ENCODE results near the gene NFE2L2.
"Not testable (repeated sequence)": the region's sequence is repeated elsewhere in the genome, so short reads cannot be mapped to it uniquely, and the experiment has no call there.

NFE2L2 gene

DNA sequence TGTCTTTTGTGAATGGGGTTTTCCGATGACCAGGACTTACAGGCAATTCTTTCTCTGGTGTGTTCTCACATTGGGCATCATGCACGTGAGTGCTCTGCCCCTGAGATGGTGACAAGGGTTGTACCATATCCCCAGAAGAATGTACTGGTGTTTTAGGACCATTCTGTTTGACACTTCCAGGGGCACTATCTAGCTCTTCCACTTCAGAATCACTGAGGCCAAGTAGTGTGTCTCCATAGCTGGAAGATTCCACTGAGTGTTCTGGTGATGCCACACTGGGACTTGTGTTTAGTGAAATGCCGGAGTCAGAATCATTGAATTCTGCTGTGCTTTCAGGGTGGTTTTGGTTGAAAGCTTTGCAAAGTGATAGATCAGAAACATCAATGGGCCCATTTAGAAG lies 33.3 kb downstream of the NFE2L2 start:
- TF ChIP-seq, protein P1, sequence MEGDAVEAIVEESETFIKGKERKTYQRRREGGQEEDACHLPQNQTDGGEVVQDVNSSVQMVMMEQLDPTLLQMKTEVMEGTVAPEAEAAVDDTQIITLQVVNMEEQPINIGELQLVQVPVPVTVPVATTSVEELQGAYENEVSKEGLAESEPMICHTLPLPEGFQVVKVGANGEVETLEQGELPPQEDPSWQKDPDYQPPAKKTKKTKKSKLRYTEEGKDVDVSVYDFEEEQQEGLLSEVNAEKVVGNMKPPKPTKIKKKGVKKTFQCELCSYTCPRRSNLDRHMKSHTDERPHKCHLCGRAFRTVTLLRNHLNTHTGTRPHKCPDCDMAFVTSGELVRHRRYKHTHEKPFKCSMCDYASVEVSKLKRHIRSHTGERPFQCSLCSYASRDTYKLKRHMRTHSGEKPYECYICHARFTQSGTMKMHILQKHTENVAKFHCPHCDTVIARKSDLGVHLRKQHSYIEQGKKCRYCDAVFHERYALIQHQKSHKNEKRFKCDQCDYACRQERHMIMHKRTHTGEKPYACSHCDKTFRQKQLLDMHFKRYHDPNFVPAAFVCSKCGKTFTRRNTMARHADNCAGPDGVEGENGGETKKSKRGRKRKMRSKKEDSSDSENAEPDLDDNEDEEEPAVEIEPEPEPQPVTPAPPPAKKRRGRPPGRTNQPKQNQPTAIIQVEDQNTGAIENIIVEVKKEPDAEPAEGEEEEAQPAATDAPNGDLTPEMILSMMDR (IDR thresholded peaks at IDR 0.05; ENCODE audit: low read depth, low read length, missing control alignments) = no peak
- no peak for DNase-seq (ENCODE audit: extremely low read depth, low read depth)
- no peak overlapping the region for H3K4me3 ChIP-seq (replicated peaks; ENCODE audit: low read depth, low read length)

DNA sequence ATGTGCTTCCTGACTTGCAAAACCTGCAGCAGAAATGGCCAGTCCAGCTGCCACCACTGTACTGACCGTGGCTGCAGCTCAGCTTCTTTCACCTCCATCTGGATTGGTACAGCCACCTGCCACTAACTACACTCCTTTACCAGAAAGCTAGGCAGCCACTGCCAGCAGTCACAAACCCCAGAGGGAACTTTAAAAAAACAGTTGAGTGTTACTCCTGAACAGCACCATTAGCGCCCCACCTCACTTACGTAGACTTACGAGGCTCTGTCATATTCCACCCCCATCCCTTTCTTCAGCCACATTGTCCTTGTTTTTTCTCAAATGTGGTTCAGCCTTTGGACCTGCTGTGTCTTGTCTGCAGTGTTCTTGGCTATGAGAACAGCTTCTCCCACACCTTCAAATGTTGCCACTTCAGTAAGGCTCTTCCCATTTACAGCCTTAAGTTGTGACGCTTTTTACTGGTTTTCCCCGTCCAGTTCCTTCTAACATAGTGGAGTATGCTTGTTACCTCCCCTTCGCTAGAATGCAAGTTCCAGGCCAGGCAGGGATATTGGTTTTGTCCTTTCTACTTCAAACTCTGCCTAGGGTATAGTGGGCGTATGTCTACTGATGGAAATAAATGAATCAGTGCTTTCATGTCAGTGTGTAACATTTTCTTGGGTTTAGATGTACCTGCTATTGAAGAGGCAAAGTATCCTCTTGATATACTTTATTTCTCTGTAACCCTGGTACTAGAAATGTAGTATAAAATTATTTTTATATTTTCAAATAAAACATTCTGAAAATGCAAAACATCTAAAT lies 34.9 kb downstream of the NFE2L2 start:
- DNase-seq (ENCODE audit: extremely low read depth, low read depth) = no peak
- TF ChIP-seq, protein P1 (IDR thresholded peaks at IDR 0.05; ENCODE audit: low read depth, low read length, missing control alignments) = no peak

DNA sequence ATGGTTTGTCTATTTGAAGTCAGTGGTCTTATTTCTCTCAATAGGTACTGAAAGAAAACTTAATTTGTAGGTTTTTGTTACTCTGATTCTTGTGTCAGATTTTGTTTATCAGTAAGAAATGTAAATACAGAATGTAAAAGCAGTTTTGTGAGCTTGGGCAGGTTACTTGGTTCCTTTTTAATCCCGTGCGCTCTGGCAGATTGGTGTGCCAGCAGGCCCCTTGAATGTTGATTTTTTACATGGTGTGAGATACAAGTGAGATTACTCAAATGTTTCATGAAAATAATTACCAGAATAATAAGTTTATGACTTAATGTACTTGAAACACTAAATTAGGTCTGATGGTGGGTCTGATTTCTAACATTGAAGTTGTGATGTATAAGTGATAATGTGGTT lies 38.6 kb downstream of the NFE2L2 start:
- TF ChIP-seq, protein P1 (IDR thresholded peaks at IDR 0.05; ENCODE audit: low read depth, low read length, missing control alignments) = no peak
- H3K4me3 ChIP-seq (replicated peaks; ENCODE audit: low read depth, low read length) = no peak overlapping the region
- no peak for DNase-seq (ENCODE audit: extremely low read depth, low read depth)

More for the DNA sequence above, 34.9 kb downstream of the NFE2L2 start:
- H3K4me3 ChIP-seq (replicated peaks; ENCODE audit: low read depth, low read length) = no peak overlapping the region

DNA sequence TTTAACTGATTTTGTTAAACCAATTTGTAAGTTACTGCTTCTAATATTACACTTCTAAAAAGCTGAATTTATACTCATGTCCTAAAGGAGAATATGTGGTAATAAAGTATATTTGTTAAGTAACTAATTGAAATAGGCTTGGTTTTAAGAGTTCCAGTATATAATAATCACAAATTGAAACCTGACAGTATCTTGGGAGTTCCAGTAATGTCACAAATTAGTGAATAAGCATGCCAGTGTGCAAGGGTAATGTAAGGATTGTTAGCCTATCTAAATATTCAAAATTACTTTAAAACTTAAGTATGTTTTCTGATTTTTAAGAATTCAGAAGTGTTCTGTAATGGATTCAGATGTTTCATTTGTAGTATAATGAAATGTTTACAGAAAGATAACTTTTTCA lies 41.1 kb downstream of the NFE2L2 start:
- not testable (repeated sequence) for H3K4me3 ChIP-seq (replicated peaks; ENCODE audit: low read depth, low read length); DNase-seq (ENCODE audit: extremely low read depth, low read depth)

DNA sequence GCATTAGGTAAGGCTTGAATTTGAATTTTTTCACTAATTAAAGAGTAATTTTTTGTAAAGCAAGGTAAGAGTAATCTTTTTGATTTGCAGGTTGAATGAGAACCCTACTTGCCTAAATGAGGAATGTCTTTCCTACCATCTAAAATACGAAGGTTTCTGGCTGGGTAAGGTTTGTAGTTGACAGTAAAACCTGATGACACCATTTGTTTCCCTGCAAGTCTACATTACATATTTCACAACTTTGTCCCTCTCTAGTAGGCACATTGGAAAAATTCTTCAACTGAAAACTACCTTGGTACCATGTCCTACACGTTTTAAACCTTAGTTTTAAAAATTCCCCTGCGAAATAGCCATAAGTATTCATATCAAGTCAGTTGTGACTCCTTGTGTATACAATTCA lies 42.6 kb downstream of the NFE2L2 start:
- TF ChIP-seq, protein P1 (IDR thresholded peaks at IDR 0.05; ENCODE audit: low read depth, low read length, missing control alignments) = no peak
- no peak overlapping the region for H3K4me3 ChIP-seq (replicated peaks; ENCODE audit: low read depth, low read length)
- DNase-seq (ENCODE audit: extremely low read depth, low read depth) = no peak

DNA sequence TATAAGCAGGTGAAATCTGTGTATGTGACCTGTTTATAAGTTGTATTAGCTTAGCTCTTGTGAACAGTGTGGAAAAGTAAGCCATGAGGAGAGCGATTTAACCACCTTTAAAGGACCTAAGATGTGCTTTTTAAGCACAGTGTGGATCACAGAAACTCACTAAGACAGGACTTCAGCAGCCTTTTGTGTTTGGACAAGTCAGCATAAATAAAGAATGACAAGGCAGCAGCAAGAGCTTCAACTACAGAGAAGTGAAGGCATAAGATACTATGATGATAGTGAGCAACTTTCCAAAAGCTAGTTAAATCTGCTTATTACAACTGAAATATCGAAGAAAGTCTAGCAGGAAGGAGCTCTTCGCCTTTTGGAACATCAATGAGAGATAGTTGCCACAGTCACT lies 43.0 kb downstream of the NFE2L2 start:
- DNase-seq (ENCODE audit: extremely low read depth, low read depth) = no peak
- H3K4me3 ChIP-seq (replicated peaks; ENCODE audit: low read depth, low read length) = no peak overlapping the region
- TF ChIP-seq, protein P1 (IDR thresholded peaks at IDR 0.05; ENCODE audit: low read depth, low read length, missing control alignments) = no peak

DNA sequence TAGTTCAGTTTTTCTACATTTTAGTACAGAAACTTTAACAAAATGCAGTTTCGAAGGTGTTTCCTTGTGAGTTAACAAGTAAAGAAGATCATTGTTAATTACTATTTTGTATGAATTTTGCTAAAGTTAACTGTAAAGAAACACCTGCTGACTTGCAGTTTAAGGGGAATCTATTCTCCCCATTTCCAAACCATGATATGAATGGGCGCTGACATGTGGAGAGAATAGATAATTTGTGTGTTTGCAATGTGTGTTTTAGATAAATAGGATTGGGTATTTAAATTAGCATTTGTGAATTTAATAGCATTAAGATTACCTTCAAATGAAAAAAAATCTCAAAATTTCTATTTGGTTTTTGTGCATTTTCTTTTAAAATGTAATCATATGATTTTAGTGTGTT lies 44.7 kb downstream of the NFE2L2 start:
- DNase-seq (ENCODE audit: extremely low read depth, low read depth); H3K4me3 ChIP-seq (replicated peaks; ENCODE audit: low read depth, low read length): not testable (repeated sequence)

DNA sequence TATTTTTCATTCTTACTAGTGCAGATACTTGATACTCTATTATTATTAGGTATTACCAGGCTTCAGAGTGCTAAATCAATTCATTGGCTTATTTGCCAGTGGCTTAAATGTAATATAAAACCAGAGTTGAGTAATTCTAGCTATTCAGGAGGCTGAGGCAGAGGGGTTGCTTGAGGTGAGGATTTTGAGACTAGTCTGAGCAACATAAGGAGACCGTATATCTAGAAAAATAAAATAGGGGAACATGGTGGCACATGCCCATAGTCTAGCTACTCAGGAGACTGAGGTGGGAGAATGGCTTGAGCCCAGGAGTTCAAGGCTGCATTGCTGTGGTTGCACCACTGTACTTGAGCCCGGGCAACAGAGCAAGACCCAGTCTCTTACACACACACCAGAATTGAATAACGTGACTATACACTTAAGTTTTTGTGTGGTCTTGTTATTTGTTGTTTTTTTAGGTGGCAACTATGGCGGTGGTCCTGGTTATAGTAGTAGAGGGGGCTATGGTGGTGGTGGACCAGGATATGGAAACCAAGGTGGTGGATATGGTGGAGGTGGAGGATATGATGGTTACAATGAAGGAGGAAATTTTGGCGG lies 47.2 kb downstream of the NFE2L2 start:
- TF ChIP-seq, protein P1 (IDR thresholded peaks at IDR 0.05; ENCODE audit: low read depth, low read length, missing control alignments) = no peak
- no peak overlapping the region for H3K4me3 ChIP-seq (replicated peaks; ENCODE audit: low read depth, low read length)
- DNase-seq (ENCODE audit: extremely low read depth, low read depth) = no peak
